PFSK-1 (cell line): ENCODE measurements around the gene SH2B2.

Source experiments
- FOXP2 ChIP-seq: optimal IDR thresholded peaks from 2 replicates; pipeline ENCODE3; 2011; ENCODE audit warnings: borderline replicate concordance, control low read depth, inconsistent platforms; ENCODE audit not compliant: insufficient read depth; ENCODE audit errors: extremely low read length, extremely low read depth
- POLR2AphosphoS5 ChIP-seq: IDR thresholded peaks from 2 replicates; pipeline ENCODE4 v1.6.1; 2012; ENCODE audit warnings: low read depth, mild to moderate bottlenecking, control low read depth, low read length, moderate library complexity
- SIN3A ChIP-seq: IDR thresholded peaks from 2 replicates; pipeline ENCODE4 v1.6.1; 2012; ENCODE audit warnings: mild to moderate bottlenecking, low read length, moderate library complexity, borderline replicate concordance; ENCODE audit not compliant: insufficient read depth
- TAF1 ChIP-seq: IDR thresholded peaks from 2 replicates; pipeline ENCODE4 v1.6.1; 2012; ENCODE audit warnings: low read length, control low read depth, borderline replicate concordance; ENCODE audit not compliant: insufficient read depth
- TF ChIP-seq, protein P1 (sequence below), 2 experiments: IDR thresholded peaks; 2 replicates each; pipeline versions ENCODE4 v1.6.1 to v1.8.0; 2011 to 2012; ENCODE audit warnings: low read depth in 2 of 2, low read length in 2 of 2, control low read depth in 1 of 2, inconsistent platforms in 1 of 2, mild to moderate bottlenecking in 1 of 2, moderate library complexity in 1 of 2; ENCODE audit not compliant: insufficient read depth in 1 of 2

The SH2B2 gene

GRCh38 chr7:102320181-102320580 lies 33.5 kb downstream of the SH2B2 start:
- TF ChIP-seq POLR2AphosphoS5 (no peak), TAF1 (no peak), FOXP2 (no peak), SIN3A (no peak)
- TF ChIP-seq, protein P1, sequence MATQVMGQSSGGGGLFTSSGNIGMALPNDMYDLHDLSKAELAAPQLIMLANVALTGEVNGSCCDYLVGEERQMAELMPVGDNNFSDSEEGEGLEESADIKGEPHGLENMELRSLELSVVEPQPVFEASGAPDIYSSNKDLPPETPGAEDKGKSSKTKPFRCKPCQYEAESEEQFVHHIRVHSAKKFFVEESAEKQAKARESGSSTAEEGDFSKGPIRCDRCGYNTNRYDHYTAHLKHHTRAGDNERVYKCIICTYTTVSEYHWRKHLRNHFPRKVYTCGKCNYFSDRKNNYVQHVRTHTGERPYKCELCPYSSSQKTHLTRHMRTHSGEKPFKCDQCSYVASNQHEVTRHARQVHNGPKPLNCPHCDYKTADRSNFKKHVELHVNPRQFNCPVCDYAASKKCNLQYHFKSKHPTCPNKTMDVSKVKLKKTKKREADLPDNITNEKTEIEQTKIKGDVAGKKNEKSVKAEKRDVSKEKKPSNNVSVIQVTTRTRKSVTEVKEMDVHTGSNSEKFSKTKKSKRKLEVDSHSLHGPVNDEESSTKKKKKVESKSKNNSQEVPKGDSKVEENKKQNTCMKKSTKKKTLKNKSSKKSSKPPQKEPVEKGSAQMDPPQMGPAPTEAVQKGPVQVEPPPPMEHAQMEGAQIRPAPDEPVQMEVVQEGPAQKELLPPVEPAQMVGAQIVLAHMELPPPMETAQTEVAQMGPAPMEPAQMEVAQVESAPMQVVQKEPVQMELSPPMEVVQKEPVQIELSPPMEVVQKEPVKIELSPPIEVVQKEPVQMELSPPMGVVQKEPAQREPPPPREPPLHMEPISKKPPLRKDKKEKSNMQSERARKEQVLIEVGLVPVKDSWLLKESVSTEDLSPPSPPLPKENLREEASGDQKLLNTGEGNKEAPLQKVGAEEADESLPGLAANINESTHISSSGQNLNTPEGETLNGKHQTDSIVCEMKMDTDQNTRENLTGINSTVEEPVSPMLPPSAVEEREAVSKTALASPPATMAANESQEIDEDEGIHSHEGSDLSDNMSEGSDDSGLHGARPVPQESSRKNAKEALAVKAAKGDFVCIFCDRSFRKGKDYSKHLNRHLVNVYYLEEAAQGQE (IDR thresholded peaks at IDR 0.05; ENCODE audit: insufficient read depth in 1 of 2, low read depth in 2 of 2, low read length in 2 of 2): no peak

DNA sequence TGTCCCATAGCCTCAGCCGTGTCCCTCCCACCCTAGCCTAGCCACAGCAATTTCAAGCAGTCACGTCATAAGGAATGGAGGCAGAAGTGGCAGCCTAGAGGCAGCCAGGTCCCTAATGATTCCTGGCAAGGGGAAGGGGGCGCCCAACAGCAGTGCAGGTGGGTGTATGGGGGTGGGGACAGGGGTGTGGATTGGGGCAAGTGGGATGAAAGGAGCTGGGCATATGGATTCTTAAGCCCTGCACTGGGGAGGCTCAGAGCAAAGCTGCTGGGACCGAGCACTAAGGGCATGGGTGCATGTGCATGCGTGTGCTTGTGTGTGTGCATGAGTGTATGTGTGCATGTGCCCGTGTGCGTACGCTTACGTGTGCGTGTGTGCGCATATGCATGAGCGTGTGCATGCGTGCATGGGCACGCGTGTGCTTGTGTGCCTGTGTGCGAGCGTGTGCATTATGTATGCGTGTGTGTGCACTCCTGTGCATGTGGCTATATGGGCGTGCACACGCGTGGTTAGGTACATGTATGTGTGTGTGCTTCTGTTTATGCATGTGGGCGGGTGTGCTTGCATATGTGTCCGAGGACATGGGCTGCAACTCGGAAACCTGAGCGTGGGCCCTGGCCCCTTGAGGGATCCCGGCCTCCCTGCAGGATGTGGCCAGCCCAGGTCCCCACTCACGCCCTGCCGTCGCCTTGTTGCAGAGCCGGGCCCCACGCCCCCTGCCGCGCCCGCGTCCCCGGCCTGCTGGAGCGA lies 34.1 kb downstream of the SH2B2 start:
- TF ChIP-seq TAF1: no peak
- TF ChIP-seq, protein P1 (IDR thresholded peaks at IDR 0.05; ENCODE audit: insufficient read depth in 1 of 2, low read depth in 2 of 2, low read length in 2 of 2): no peak
- TF ChIP-seq POLR2AphosphoS5: no peak
- no peak for TF ChIP-seq FOXP2
- TF ChIP-seq SIN3A: no peak

- TF ChIP-seq FOXP2 (no peak), SIN3A (no peak), POLR2AphosphoS5 (no peak), TAF1 (no peak)
- TF ChIP-seq, protein P1 (IDR thresholded peaks at IDR 0.05; ENCODE audit: insufficient read depth in 1 of 2, low read depth in 2 of 2, low read length in 2 of 2): no peak
Observed at GRCh38 chr7:102321351-102322201, 34.9 kb downstream of the SH2B2 start.

- TF ChIP-seq POLR2AphosphoS5 (no peak), FOXP2 (no peak), SIN3A (no peak), TAF1 (no peak)
- TF ChIP-seq, protein P1 (IDR thresholded peaks at IDR 0.05; ENCODE audit: insufficient read depth in 1 of 2, low read depth in 2 of 2, low read length in 2 of 2): no peak
Observed at GRCh38 chr7:102322202-102322715, 35.6 kb downstream of the SH2B2 start.
